RWPE1 (cell line): ENCODE measurements around the gene CD28.

Experiments used
- CTCF ChIA-PET: fragments of 350-600 bp; sonication (Branson Sonifier 250); formaldehyde crosslinking; extraction: SDS; loops from one replicate; lab custom pipeline; 2021; lab: Yijun Ruan, JAX
- POLR2A ChIA-PET: fragments of 400-600 bp; formaldehyde crosslinking; extraction: SDS; loops from one replicate; lab custom pipeline; 2020; ENCODE audit warnings: antibody characterized with exemption; ENCODE audit not compliant: low non-redundant PET; lab: Yijun Ruan, JAX
- DNase-seq: peaks from one replicate; pipeline ENCODE4 v3.0.0; 2012; ENCODE audit warnings: low spot score
- H3K27ac ChIP-seq: fragments of 450-650 bp; 2 replicates; pipeline ENCODE4 v1.5.1; 2017
- CTCF ChIP-seq: fragments of 450-650 bp; conservative IDR thresholded peaks from 2 replicates; pipeline ENCODE4 v1.5.1; 2017; ENCODE audit warnings: low read depth, mild to moderate bottlenecking

CD28 gene

GRCh38 chr2:203683932-203684556, 22.4 kb upstream of the CD28 start:
- peak overlapping the region; percentile 42; the same call in 1 of the 2 replicates for H3K27ac ChIP-seq
- ChIA-PET CTCF (interaction anchor here (0.5 to 1.1 kb wide), 5 partner anchors 16 to 394 kb away, joined by 3 to 6 read pairs (median 4); no protein-coding TSS in a partner anchor), POLR2A (no interaction called here)
- DNase-seq: peak; percentile 55
- TF ChIP-seq CTCF: no peak

- DNase-seq: peak; percentile 41
- no peak for TF ChIP-seq CTCF
- ChIA-PET POLR2A (no interaction called here), CTCF (no interaction called here)
- no peak overlapping the region for H3K27ac ChIP-seq
Observed at GRCh38 chr2:203685081-203685621, 21.3 kb upstream of the CD28 start.

- CTCF ChIA-PET: no interaction called here
- TF ChIP-seq CTCF: no peak
- H3K27ac ChIP-seq: peak overlapping the region; percentile 58
- POLR2A ChIA-PET: no interaction called here
- no peak for DNase-seq
Observed at GRCh38 chr2:203685789-203686420, 20.5 kb upstream of the CD28 start.

- TF ChIP-seq CTCF: no peak
- POLR2A ChIA-PET: no interaction called here
- H3K27ac ChIP-seq: no peak overlapping the region
- CTCF ChIA-PET: no interaction called here
- peak; percentile 77 for DNase-seq
Observed at GRCh38 chr2:203687165-203687564, 19.3 kb upstream of the CD28 start.

GRCh38 chr2:203688798-203689197, 17.6 kb upstream of the CD28 start:
- ChIA-PET CTCF (no interaction called here), POLR2A (no interaction called here)
- TF ChIP-seq CTCF: no peak
- H3K27ac ChIP-seq: peak overlapping the region; percentile 39; the same call in 1 of the 2 replicates
- no peak for DNase-seq

GRCh38 chr2:203689426-203690116, 16.9 kb upstream of the CD28 start:
- ChIA-PET CTCF (no interaction called here), POLR2A (no interaction called here)
- no peak for DNase-seq
- H3K27ac ChIP-seq: no peak overlapping the region
- TF ChIP-seq CTCF: no peak
